DMS53 treated with DMSO at 0.1 percent for 48 hours (cell line): ENCODE data around the gene COL9A1.

Source experiments
- DNase-seq: peaks from one replicate; lab custom pipeline; 2025; ENCODE audit not compliant: unreplicated experiment; lab: John Stamatoyannopoulos, UW

Gene COL9A1

GRCh38 chr6:70234561-70235236 lies 68.2 kb downstream of the COL9A1 start:
- DNase-seq, result no peak

GRCh38 chr6:70231311-70231710 lies 71.6 kb downstream of the COL9A1 start:
- DNase-seq, result no peak

DNA sequence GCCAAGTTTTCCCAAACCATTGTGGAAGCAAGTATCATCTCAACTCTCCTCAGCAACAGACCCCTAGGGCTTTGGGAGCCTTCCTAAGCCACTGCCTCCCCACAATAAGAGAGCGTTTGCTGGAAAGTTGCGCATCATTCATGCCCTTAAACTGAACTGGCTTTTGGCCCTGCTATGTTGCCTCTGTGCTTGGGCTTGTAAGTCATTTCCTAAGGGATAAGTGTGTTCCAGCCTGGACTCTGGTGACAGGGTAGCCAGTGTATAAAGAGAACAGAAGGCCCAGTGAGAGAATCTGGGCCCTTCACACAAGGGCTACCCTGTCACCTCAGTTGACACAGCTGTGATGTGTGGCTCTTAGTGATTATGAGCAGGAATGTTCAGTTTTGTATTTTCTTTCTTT lies 77.8 kb downstream of the COL9A1 start:
- DNase-seq, result no peak

DNA sequence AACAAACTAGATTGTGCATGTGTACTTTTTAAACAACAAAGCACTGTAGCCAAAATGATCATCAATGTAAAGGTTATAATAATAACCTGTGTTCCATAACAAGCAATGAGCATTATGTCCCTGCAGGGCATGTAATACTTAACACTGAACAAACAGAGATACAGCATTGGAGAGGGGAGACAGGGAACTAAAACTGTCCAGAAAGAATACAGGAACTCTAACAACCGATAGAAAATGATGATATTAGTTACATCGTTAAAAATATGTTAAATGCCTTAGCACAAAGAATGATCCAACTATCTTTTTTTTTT lies 80.5 kb downstream of the COL9A1 start:
- no peak for DNase-seq

DNA sequence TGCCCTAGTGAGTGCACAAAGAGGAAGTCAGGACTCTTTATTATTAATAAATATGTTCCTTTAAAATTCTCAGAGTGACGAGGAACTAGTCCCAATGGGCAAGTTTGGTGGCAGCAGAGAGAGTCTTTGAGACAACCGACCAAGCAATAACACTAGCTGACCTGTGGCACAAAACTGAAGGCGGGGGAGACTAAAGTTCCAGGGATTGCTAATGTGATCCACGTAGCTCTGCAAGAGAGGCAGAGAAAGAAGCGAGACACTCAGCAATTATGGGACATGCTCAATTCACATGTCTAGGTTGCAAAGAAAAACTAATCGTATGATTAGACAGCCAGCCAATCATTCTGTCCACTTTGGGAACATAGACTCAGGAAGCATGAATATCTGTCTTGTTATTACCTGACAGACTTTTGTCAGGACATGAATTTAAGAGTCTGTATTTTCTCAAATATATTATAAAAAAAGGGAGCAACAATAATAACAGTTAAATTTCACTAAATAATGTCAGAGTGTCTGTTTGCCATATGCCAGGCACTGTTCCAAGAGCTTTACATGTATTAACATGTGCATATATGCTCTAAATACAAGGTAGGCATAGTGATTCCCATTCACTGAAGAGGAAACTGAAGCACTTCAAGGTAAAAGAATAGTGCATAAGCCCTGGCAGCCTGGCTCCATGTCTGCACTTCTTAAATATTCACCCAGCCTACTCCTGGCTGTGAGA lies 81.0 kb downstream of the COL9A1 start:
- no peak for DNase-seq

- DNase-seq, result peak; percentile 64
These were observed 81.7 kb downstream of the COL9A1 start for GRCh38 chr6:70221025-70221714.

DNA sequence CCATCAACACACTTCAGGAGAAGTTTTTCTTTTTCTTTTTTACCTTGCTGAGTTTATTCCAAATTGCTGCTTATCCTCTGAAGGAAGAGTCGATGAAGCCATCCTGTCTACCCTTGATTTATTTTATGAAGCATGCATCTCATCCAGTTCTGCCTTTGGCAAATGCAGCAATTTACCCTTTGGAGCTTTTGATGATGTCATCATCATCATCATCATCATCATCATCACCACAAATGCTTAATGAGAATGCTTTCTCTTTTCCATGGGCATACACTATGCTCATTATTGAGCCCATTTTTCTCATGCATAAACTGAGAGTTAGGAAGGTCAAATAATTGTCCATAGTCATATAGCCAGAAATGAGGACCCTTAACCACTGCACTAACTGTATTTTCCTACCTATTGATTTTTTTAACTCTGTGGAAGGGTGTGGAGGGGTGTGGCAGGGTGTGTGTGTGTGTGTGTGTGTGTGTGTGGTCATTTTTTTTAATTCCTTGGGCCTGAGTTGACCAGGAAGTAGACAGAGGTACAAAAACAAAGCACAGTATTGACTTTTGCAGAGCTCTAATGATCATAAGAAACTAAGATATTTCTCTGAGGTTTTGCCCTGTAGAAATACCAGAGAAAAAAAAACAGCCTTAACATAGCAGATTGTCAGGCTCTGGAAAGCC lies 82.8 kb downstream of the COL9A1 start:
- no peak for DNase-seq

- DNase-seq, result no peak
These were observed 86.1 kb downstream of the COL9A1 start for GRCh38 chr6:70216767-70217166.

- DNase-seq, result no peak
These were observed 87.3 kb downstream of the COL9A1 start for GRCh38 chr6:70215460-70216108.

- peak; percentile 13 for DNase-seq
These were observed 92.4 kb downstream of the COL9A1 start for GRCh38 chr6:70210462-70210861.

DNA sequence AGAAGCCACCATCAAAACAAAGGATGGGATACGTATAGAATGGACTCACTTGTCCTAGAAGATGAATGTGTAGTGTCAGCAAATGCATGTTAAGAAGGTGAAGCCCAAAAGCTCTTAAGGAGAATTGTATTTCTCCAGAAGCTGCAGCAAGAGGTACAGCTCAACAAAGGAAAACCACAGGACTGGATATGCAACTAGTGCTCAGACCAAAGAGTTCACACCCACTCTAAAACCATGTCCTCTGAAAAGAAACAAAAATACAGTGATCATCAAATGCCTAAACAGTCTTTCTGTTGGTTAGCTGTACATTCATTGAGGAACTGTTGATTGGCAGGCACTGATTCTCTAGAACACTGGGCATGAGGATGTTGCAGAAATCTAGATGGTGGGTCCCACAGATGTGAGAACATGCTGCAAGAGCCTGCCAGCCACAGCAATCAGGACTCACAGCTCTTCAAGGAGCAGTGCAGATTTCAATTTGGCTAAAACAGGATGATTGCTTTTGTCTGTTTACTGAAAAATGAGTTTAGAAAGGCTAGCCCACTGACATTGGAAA lies 94.6 kb downstream of the COL9A1 start:
- DNase-seq, result no peak

DNA sequence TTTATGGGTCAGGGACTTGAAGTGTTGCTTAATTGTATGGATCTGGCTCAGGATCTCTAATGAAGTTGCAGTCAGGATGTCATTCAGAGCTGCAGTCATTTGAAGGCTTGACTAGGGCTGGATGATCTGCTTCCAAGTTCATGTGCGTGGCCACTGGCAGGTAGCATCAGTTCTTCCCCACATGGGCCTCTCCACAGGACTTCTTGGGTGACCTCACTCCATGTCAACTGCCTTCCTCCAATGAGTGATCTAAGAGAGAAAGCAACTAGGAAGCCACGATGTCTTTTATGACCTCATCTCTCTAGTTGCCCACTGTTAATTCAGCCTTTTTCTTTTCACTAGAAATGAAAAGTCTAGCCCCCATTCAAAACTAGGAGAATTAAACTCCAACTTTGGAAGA lies 104.1 kb downstream of the COL9A1 start:
- no peak for DNase-seq

DNA sequence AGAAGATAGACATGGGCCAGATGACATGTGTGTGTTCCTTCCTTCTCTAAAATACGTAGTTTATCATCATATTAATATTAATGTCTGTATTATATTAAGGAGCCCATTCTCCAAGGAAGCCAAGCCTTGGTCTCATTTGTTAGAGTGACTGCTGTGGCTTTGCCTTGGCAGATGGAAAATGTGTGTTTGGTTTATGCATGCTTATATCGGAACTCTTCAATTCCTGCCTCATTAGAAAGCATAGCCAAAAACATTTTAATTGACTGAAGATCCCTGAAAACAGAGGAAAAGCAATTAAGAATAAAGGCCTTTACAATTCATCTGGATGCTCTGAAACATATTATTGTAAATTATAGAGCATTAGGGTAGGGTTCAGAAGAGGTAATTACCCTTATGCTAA lies 106.4 kb downstream of the COL9A1 start:
- DNase-seq, result no peak

GRCh38 chr6:70194421-70194820 lies 108.5 kb downstream of the COL9A1 start:
- DNase-seq, result no peak

- no peak for DNase-seq
These were observed 114.7 kb downstream of the COL9A1 start for GRCh38 chr6:70188202-70188601.

DNA sequence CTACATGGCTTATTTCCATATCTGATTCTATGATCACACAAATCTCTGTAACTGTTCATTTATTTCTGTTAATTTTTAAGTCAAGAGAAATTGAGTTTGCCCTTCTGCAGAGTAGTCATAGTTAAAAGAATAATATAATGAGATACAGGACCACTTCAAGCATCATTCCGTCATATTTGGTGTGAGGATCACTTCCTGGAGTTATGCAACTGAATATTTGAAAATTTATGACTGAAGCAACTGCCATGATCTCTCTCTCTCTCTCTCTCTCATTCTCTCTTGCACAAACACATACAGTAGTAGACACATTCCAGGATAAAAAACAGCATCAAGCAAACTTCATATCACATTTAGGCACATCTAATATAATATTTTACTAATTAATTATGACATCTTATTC lies 116.4 kb downstream of the COL9A1 start:
- DNase-seq, result no peak

- DNase-seq, result no peak
These were observed 118.2 kb downstream of the COL9A1 start for GRCh38 chr6:70184723-70185122.

DNA sequence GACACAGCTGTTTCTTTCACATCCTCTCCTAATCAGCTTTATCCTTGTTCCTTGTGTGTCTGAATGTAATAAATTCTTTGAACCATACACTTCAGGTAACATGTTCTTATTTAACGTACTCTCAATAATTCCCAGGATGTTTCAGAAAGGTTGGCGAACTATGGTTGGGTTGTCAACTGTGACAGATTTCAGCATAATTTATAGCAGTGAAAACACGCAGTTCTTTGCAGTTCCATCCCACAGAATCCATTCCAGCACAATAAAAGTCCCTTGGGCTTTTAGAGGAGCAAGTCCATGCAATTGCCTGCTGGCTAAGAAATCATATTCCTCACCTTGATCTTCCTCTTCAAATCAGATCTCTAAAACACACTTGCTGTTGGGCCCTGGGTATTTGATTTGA lies 119.3 kb downstream of the COL9A1 start:
- no peak for DNase-seq

DNA sequence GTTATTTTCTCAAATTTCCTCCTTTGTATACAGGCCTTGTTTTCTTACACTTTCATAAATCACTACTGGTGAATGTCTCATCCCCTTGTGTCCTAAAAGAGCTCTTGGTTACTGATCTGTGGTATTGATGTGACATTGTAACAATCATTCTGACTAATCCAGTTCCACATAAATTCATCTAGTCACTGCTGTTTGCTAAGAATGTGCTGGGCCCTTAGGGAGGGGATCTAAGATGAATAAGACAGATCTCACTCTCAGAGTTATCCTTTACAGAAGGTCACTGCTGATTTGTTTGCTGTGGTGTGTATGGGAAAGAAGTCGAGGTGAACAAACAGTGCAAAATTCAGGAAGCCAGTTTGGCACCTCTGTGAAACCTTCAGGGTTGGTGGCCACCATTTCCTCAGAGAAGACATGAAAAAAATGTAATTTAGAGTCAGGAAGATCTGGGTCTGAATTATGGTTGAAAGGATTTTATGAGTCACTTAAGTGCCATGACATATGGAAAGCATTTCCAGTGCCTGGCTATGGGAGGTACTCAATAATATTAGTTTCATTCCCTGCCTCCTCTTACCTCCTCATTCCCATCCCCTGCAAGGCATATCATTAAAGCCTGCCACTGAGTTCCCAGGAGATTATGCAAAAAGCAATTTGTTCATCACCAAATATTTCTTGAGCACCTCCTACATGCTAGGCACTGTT lies 121.8 kb downstream of the COL9A1 start:
- DNase-seq, result no peak

DNA sequence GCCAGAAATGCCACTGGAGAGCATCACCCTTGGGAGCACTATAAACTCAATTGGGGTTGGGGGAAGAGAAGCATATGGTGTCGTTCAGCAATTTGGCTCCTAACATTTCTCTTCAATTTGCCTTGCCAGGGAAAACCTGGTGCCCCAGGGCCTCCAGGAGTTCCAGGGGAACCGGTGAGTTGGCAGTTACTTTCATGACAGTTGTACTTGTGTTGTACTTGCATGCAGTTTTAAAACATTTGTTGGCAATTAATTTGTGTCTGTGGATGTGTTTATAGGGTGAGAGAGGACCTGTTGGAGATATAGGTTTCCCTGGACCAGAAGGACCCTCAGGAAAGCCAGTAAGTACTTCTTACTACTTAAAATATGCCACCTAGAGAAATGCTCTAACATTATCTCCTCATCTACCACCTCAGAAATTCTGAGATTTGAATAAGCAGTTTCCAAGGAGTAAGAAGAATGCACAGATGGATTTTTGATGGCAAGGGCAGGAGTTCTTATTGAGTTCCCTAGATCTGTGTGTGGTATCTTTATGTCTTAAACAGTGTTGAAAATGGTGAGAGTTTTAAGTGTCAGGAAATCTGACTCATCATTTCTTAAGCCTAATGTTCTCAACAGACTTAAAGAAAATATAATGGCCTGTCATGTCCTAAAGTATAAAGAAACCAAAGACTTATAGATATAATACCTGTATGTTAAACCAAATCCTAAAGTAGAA lies 122.5 kb downstream of the COL9A1 start:
- no peak for DNase-seq
